Stimulated activated CD4-positive, alpha-beta T cell treated with anti-CD3 and anti-CD28 coated beads, TNF-alpha, amount 100 ng/mL, for 4 hours (primary cell): Measurements from ENCODE around the gene DTYMK.

Experiments used
- DNase-seq, 3 experiments: peaks; one replicate each; pipeline ENCODE4 v3.0.0-alpha.2; 2020; ENCODE audit warnings: low read depth in 3 of 3

DTYMK gene

DNA sequence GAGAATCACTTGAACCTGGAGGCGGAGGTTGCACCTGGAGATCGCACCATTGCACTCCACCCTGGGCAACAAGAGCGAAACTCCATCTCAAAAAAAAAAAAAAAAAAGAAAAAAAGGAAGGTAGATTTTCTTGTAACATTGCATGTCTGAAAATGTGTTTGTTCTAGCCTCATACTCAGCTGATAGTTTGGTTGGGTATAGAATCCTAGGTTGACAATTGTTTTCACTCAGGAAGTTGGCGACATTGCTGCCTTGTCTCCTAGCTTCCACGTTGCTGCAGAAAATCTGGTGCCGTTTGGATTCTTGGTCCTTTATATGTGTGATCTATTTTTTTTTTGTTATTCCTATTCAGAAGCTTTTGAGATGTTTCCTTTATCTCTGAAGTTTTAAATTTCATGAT lies 19.9 kb upstream of the DTYMK start:
- no peak for DNase-seq

DNA sequence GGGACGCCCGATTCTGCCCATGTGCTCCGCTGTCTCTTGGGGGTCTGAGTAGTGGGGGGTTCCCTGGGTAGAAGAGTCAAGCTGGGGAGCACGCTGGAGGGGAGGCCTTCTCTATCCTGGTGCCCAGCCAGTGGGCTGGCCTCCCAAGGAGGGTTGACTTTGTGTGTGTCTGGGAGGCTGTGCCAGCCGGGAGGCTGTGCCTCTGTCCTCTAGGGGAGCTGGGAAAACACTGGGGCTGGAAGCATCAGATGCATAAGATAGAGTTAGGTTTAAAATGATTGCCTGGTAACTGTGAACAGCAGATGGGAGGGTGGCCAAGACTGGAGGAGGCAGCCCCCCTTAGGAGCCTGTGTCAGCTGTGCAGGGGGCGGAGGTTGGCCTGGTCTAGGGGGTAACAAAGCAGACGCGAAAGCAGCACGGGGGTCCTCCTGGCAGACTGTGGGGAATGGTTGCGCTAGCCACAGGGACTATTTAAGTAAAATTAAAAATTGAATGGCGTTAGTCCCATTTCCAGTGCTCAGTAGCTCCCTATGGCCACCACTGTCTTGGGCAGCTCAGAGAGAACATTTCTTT lies 16.5 kb upstream of the DTYMK start:
- DNase-seq: no peak

DNA sequence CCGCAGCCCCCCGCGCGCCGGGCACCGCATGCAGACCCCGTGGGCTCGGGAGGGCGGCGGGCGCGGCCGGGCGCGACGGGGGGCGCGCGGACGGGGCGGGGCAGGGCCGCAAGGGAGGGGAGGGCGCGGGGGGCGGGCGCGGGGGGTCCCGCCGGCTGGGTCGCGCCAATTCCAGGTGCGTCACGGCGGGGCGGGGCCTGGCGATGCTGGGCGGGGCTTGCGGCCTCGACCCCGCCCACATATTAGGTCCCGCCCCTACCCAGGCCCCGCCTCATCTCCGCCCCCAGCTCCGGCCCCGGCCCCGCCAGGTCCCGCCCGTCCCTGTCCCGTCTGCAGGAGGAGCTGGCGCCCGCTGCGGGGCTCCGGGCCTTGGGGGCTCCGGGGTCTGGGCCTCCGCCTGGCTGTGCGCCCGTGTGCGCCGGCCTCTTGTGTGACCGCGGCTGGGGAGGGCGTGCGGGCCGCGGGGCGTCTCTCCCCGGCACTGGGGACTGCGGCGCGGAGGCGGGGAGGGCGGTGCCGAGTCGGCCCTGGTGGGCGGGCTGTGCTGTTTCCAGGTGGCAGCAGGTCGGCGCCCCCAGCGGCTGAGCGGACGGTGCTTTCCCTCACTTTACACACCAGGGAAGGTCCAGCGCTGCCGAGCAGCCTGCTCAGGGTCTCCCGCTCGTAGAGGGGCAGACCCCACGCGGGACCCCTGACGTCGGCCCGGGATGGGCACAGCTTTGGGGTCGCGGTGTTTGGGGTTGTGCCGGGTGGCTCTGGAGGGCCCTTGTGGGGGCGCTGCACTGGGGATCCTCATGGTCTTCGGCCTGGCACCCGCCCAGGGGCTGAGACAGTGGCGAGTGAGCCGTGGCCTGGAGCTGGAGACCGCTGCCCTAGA lies 15.8 kb upstream of the DTYMK start:
- DNase-seq: peak; percentile 83 to 91 (median 88)

DNA sequence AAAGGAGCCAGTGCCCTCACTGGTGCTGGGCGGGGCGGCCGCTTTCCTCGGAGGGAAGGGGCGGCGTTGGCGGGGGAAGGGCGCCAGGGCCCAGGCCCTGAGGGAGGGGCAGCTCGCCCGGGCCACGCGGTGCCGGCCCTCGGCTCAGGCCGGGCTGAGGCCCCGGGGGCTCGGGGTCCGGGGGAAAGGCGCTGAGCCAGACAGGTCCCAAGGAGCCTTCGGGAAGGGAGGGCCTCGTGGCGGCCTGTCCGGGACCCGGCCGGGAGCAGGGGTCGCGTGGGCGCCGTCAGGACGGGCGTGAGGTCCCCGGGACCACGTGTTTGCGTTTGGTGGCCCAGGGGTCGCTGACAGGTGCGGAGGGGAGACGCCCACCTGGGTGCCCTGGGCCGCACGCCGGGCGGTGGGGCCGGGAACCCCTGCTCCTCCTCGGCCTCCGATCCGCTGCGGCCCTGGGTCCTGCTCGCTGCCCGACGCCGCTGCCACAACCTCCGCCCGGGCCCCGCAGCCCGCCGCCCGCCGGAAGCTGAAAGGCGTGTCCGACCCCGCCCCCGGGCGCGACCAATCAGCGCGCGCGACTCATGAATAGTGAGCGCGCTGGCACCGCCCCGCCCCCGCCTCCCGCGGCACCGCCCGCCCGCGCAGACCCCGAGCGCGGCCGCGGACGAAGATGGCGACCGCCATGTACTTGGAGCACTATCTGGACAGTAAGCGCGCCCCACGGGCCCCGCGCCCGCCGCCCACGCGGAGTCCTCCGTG lies 15.0 kb upstream of the DTYMK start, which contains the start of gene ING5:
TSS of gene ING5 (plus strand) at position 641 of the 756 bp plus-strand sequence. CDS start at position 668, 27 bp downstream.
- peak; percentile 95 to 99 (median 96) for DNase-seq

DNA sequence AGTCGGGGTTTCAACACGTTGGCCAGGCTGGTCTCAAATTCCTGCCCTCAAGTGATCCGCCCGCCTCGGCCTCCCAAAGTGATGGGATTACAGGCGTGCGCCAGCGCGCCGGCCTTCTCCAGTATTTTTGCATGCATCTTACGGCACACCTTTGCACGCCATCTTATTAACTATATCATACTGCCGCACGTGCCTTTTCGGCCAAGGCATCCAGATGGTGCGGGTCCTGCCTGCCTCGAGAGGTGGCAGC lies 14.5 kb upstream of the DTYMK start:
- DNase-seq: no peak

DNA sequence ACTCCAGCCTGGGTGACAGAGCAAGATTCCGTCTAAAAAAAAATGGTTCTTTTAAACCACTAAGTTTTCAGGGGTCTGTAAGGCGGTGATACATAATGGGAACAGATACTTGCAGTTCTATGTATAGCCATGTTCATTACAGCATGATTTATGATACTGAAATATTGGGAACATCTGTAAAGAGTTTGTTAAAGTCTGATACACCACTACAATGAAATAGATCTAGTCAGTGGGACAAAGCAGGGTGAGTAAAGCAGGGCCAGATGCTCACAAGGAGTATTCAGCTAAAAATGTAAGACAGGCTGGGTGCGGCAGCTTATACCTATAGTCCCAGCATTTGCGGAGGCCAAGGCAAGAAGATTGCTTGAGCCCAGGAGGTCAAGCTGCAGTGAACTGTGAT lies 9.0 kb upstream of the DTYMK start:
- DNase-seq: no peak

DNA sequence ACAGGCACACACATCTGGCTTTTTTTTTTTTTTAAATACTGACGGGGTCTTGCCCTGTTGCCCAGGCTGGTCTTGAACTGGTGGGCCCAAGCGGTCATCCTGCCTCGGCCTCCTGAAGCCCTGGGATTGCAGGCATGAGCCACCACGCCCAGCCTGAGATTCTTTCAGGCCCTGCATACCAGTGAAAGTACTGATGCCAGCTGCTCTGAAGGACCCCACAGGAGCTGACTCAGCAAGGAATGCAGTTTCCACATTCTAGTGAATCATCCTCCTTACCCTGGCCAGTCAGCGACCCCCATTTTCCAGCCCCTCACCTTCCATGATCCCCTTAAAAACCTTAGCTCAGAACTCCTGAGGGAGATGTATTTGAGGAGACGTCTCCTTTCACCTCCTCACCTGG lies 5.8 kb upstream of the DTYMK start:
- DNase-seq: no peak

DNA sequence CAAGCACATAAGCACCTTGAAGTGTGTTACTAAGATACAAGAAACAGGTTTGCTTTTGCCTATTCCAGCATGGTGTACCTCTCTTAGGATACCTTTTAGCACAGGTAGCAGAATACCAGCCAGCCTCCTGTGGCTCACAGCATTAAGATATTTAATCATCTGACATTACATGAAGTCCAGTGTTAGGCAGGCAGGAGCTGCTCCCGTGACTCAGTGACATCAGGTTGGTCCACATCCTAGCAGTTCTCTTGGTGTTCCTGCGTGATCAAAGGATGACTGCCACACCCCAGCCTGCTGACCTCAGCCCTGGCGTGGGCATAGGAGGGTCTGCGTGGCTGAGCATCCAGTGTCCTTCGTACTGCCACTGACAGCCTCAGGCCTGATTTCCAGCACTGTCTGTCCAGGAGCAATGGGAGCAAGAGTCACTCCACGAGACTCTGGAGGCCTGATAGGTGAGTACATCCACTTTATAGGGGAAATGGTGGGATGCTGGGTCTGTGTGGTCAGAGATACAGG lies 3.6 kb upstream of the DTYMK start:
- no peak for DNase-seq

DNA sequence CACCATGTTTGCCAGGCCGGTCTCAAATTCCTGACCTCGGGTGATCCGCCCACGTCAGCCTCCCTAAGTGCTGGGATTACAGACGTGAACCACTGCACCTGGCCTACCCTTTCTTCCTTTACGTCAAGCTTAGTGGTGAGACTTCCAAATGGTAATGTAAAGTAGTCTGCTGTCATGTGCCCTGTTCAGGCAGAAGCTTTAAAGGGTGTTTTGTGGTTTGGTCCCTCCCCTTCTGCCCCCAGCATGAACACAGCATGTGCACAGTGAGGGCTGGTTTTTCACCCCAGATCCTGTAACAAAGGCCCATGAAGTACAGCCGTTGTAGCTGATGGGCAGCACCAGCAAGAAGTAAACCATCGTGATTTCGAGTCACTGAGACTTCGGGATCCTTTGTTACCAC lies 2.7 kb upstream of the DTYMK start:
- no peak for DNase-seq

DNA sequence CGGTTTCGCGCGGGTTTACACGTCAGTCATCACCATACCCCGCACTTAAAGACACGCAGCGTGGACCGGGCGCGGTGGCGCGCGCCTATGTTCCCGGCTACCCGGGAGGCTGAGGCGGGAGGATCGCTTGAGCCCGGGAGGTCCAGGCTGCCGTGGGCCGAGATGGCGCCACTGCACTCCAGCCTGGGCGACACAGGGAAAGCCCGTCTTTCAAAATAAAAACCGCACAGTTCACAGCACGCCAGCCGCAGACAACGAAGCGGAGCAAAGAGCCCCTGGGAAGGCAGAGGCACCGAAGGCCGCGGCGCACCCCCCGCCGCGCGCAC lies 328 bp downstream of the DTYMK start:
- DNase-seq: no peak

DNA sequence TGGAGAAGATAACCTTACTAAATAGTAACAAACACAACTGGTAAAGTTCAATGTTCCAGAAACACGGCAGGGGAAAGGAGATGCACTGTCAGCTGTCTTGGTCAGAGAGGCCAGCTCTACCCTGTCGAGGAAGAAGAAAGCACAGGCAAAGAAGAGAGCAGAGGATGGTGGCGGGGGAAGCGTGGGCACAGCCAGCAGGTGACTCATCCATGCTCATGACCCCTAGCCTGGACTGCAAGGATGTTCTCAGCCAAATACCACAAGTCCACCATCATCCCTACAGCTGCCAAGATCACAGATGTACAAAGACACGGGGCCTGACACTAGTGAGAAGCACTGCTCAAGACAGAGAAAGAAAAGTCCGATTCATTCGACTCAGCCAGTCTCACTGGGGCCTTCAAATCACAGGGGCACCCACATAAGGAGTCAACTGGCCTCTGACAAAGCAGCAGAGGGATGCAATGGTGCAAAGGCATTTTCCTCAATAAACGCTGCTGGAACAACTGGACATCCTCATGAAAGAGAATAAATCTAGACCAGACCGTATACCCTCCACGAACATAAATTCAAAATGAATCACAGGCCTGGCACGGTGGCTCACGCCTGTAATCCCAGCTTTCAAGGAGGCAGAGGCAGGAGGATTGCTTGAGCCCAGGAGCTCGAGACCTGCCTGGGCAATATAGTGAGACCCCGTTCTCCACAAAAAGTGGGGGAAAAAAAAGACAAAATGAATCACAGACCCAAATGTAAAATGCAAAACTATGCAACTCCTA lies 5.6 kb downstream of the DTYMK start:
- no peak for DNase-seq

DNA sequence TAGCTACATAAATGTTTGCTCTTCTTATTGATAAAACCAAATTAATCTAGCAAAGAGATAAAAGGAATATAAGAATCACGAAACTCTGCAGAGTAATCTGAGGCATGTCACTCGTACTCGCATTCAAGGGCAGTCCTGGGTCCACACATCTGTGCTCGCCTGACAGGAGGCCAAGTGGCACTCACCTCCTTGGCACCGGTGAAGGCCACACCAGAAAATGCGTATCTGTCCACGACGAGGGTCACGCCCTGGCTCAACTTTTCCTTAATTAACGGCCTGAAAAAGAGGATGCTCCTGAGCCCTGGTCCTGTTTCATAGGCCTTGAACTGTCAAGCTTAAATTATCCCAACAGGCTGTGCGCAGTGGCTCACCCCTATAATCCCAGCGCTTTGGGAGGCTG lies 6.6 kb downstream of the DTYMK start:
- no peak for DNase-seq

DNA sequence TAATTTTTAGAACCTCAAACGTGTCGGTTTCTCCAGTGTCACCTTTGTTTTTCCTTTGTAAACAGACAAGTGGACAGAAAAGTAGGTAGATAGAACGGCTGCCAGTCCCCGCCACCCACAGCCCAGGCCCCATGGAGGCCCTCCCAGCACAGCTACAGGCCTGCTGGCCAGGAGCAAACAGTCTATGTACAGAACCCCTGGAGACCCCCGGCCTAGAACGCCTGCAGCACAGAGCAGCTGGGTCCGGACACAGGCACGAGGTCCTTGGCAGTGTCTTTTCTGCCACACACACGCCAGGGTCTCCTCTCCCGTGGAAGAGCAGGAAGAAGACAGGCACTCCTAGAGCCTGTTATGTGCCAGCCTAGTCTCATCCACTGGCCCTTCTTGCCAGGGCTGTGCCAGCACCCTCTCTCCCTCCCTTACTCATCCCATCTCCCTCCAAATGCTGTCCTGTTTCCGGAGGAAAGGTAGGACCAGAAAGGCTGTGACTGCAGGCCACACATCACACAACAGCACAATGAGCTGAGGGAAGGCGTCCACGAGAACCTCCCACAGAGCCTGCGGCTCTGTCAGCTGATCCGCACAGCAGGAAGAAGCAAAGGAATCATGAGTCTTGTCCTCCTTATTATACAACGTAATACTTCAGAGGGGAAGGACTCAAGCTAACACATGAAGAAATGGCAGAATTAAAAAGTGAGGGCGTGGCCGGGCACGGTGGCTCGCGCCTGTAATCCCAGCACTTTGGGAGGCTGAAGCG lies 7.7 kb downstream of the DTYMK start:
- no peak for DNase-seq

DNA sequence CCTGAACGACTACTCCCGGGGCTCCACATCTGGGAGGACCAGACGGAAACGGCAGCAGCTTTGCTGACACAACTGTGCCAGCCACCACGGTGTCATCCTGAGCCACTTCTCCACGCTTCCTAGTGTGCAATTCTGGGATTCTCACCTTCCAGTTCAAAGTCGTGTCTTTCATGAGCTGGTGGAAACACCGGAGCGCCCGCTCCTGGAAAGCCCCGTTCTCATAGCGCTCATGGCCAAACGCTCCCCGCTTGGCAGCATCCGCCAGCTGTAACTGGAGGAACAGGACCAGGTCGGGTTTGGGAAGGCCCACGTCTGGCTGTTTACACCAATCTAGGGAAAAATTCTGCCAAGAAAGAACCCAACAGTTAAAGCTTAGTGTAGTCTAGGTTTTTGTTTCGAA lies 8.3 kb downstream of the DTYMK start:
- no peak for DNase-seq

DNA sequence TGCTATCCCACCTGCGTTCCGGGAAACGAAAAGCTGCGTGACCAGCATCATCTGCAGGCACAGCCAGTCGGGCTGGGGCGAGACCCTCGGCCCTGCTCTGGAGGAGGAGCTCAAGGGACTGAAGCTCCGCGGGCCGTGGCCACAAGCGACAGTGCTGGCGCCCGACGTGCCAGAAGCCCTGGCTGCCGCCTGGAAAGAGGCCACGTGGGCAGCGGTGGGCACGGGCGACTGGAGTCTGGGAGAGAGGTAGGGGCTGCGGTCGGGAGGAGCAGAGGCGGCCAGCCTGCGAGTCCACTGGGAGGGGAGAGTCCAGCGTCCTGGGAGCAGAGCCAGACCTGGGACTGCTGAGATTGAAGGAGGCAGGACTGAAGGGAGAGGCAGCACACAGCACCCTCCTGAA lies 9.2 kb downstream of the DTYMK start:
- DNase-seq: no peak

DNA sequence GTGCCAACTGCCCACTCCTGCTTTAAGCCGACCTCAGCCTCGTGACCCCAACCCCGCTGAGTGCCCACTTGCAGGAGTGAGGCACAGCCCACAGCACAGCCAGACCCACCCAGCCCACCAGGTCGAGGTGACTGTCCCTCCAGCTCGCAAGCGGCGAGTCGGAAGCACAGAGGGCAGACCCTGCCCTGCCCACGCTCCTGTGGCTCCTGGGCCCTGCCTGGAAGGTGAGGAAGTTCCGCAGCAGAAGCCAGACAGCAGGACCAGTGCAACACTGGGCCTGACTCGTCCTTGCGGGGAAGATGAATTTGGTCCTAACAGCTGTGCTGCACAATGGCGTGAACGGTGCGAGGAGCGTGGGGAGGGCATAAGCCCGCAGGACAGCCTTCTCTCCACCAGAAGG lies 9.9 kb downstream of the DTYMK start:
- no peak for DNase-seq

DNA sequence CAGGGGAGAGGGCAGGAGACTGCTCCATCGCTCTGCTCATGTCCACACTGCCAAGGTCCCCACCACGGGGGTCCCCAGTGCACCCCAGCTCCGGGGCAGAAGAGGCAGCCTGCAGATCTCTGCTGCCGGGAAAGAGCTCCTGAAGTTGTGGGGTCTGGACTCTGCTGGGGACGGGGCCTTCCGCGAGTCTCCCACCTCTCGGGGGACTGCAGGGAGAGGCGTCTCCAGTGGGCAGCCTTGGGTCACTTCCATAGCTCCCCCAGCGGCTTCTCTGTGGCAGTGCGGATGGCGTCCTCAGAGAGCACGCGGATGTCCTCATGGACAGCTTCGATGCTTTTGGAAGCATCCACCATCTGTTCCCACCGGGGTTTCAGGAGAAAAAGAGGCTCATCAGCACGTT lies 10.7 kb downstream of the DTYMK start:
- no peak for DNase-seq

DNA sequence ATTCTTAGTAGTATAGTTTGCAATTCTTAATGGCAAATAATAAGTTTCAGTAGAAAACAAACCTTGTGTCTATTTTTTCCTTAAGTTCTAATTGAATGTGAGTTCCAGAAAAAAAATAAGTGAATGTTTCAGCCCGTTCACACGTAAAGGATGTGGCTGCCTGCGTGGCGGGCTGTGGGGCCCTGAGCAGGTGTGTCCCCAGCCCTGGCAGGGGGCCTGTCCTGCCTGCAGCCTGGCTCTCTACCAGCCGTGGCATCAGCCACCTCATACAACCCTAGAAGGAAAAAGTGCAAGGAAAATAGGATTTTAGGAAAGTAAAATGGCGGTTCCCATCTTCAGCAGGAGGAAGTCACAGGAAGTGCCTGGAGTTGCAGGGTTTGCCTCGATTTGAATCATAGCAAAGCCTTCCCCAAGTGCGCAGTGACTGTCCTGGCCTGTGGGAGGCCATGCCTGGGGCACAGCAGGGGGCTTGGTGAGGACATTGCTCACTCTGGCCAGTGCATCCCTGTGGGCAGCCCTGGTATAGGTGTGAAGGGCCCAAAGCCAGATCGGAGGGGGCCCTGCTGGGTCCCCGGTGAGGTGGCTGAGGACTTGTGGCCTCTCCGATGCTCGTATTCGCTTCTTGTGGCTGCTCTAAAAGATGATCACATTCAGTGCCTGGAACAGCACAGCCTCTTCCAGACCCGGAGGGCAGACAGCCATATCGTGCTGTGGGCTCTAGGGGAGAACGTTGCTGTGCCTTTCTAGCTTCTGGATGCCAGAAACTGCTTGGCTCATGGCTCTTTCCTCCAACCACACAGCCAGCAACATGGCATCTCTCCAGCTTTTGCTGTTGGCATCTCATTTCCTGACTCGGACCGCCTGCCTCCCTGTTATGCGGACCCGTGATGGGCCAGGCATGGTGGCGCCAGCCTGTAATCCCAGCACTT lies 12.6 kb downstream of the DTYMK start:
- DNase-seq: no peak

DNA sequence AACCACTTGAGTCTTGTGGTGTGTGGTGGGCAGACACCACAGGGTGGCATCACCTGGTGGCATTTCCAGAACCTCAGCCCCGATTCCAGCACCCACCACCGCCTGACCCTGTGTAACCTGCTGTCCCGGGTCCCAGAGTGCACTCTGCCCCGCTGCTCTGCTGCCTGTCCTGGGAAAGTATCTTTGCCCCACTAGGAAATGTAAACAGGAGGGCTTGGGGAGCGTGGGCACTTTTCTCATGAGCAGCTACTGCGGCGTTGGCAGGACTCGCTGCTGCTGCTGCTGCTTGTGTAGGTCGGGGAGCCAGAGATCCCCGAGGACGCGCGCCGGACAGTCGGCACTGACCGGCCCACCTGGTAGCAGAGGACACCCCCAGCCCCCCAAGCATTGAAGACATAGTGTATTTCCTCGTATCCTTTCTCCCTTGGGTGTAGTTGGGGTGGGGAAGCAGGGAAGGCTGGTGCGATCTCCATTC lies 13.4 kb downstream of the DTYMK start:
- no peak for DNase-seq
